PC-3 (cell line): ENCODE measurements around the gene FSTL5. TPM values are rescaled to one million over a fixed set of nuclear protein-coding genes. Genes with fewer than 3 reads are reported as not detected.

Experiments used
- ATAC-seq: fragments of 200-7000 bp; cut with Tn5 transposase; 2 replicates; pipeline ENCODE4 v1.9.1; 2020; ENCODE audit warnings: mild to moderate bottlenecking, moderate library complexity
- BruUV-seq: library from RNA; stranded (reverse); fragments of 400-500 nt; replicated peaks from 2 replicates; lab custom pipeline; 2021; lab: Mats Ljungman, UMichigan
- CTCF ChIA-PET: fragments of 300-600 bp; sonication (Branson Sonifier 250); formaldehyde crosslinking; loops from one replicate; lab custom pipeline; 2022; ENCODE audit warnings: antibody characterized with exemption; lab: Charles Lee
- POLR2A ChIA-PET: fragments of 300-600 bp; sonication (Branson Sonifier 250); formaldehyde crosslinking; loops from one replicate; lab custom pipeline; 2022; ENCODE audit warnings: antibody characterized with exemption; ENCODE audit not compliant: unreplicated experiment; lab: Charles Lee
- DNase-seq: peaks from one replicate; pipeline ENCODE4 v3.0.0-alpha.2; 2015
- H2AFZ ChIP-seq: fragments of 300-600 bp; sonication (generic); 2 replicates; pipeline ENCODE4 v1.6.0; 2016; ENCODE audit warnings: antibody characterized with exemption, low read length
- H3F3A ChIP-seq: fragments of 300-600 bp; sonication (generic); one replicate; pipeline ENCODE4 v1.6.0; 2017; ENCODE audit warnings: antibody characterized with exemption, low read length, control low read depth, mild to moderate bottlenecking; ENCODE audit not compliant: unreplicated experiment
- H3K27ac ChIP-seq: fragments of 300-600 bp; sonication (generic); 2 replicates; pipeline ENCODE4 v1.5.1; 2016; ENCODE audit warnings: mild to moderate bottlenecking, low read length
- H3K27me3 ChIP-seq: fragments of 300-600 bp; sonication (generic); 2 replicates; pipeline ENCODE4 v1.6.1; 2016; ENCODE audit warnings: low read length, mixed read lengths
- H3K36me3 ChIP-seq: fragments of 300-600 bp; sonication (generic); 2 replicates; pipeline ENCODE4 v1.6.1; 2016; ENCODE audit warnings: low read depth, mixed run types, low read length, mixed read lengths
- H3K4me1 ChIP-seq: fragments of 300-600 bp; sonication (generic); 2 replicates; pipeline ENCODE4 v1.5.1; 2016; ENCODE audit warnings: low read length; ENCODE audit not compliant: insufficient read depth
- H3K4me2 ChIP-seq: fragments of 300-600 bp; sonication (generic); 2 replicates; pipeline ENCODE4 v1.6.0; 2016; ENCODE audit warnings: low read length
- H3K4me3 ChIP-seq: fragments of 300-600 bp; sonication (generic); 2 replicates; pipeline ENCODE4 v1.5.1; 2016; ENCODE audit warnings: mild to moderate bottlenecking, low read length, mixed read lengths
- H3K79me2 ChIP-seq: fragments of 300-600 bp; sonication (generic); 2 replicates; pipeline ENCODE4 v1.6.1; 2017; ENCODE audit warnings: low read length, mixed read lengths
- H3K9ac ChIP-seq: fragments of 300-600 bp; sonication (generic); 2 replicates; pipeline ENCODE4 v1.6.0; 2016; ENCODE audit warnings: mild to moderate bottlenecking, low read length
- H3K9me2 ChIP-seq: fragments of 300-600 bp; sonication (generic); replicated peaks from 2 replicates; pipeline ENCODE4 v1.6.1; 2016; ENCODE audit warnings: mixed run types, low read length, mixed read lengths
- H3K9me3 ChIP-seq: fragments of 300-600 bp; sonication (generic); 2 replicates; pipeline ENCODE4 v1.6.1; 2016; ENCODE audit warnings: low read length, mixed read lengths
- H4K20me1 ChIP-seq: fragments of 300-600 bp; sonication (generic); 2 replicates; pipeline ENCODE4 v1.6.1; 2016; ENCODE audit warnings: low read length, mixed read lengths
- CTCF ChIP-seq: fragments of 300-600 bp; sonication (generic); conservative IDR thresholded peaks from 2 replicates; pipeline ENCODE4 v1.5.1; 2017; ENCODE audit warnings: antibody characterized with exemption, low read depth, mild to moderate bottlenecking, low read length
- EZH2 ChIP-seq: fragments of 300-600 bp; sonication (generic); IDR thresholded peaks from one replicate; pipeline ENCODE4 v1.6.1; 2017; ENCODE audit warnings: antibody characterized with exemption, mild to moderate bottlenecking, low read length; ENCODE audit not compliant: unreplicated experiment
- EZH2phosphoT487 ChIP-seq: fragments of 300-600 bp; sonication (generic); IDR thresholded peaks from 2 replicates; pipeline ENCODE4 v1.6.1; 2018; ENCODE audit warnings: mild to moderate bottlenecking, antibody characterized with exemption, low read length, borderline replicate concordance
- intact Hi-C: fragments of 100-400 bp; cut with micrococcal nuclease; formaldehyde crosslinking; loops from 2 replicates; pipeline ENCODE4 v1.9.0; 2023
- total RNA-seq: library from RNA; depleted of rRNA; stranded (reverse); fragments of >200 nt; gene quantifications from 2 replicates; pipeline ENCODE4 v1.2.3, GENCODE V29; 2014

Gene FSTL5
- total RNA-seq, 1 experiment from 2014 or later, result not detected

DNA sequence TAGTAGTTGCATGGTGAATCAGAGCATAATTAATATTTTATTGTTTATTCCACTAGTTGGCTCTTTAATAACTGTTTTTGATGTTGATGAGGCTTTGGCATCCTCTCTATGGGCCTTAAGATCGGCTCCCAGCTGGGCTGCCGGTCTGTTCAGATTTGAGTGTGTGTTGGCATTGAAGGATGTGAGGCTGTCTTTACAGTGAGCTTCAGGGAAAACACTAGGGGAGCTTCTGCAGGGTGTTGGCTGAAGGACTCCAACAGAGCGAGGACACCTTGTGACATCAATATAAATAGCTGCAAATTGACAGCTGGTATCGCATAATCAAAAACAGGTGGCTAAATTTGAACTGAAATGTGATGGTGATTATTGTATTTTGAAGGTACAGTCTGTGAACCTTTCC lies 322.0 kb downstream of the FSTL5 start:
- no peaks in the 10 kb centered on the region for H3K79me2 ChIP-seq
- H3K9me2 ChIP-seq, result no peaks in the 10 kb centered on the region
- no peaks in the 10 kb centered on the region for H3K27me3 ChIP-seq
- no peaks in the 10 kb centered on the region for H3K9me3 ChIP-seq
- no peak overlapping the region for H2AFZ ChIP-seq
- no peak overlapping the region for H3K9ac ChIP-seq
- TF ChIP-seq EZH2phosphoT487 (no peak), CTCF (no peak), EZH2 (no peak)
- H3K4me1 ChIP-seq, result peaks cover 9% of the 10 kb centered on the region; the same call in 1 of the 2 replicates
- intact Hi-C loops, result no loop called here
- ChIA-PET CTCF (interaction anchor here (0.6 to 1.1 kb wide), 3 partner anchors 289 to 620 kb away, joined by 3 to 7 read pairs (median 3); no protein-coding TSS in a partner anchor), POLR2A (no interaction called here)
- H3K27ac ChIP-seq, result no peak overlapping the region
- BruUV-seq, result no TSS peak
- no peaks in the 10 kb centered on the region for H4K20me1 ChIP-seq
- DNase-seq (peak; percentile 3), ATAC-seq (peak; percentile 51; the same call in 1 of the 2 replicates)
- H3K4me3 ChIP-seq, result no peak overlapping the region
- H3K4me2 ChIP-seq, result no peak overlapping the region
- H3K36me3 ChIP-seq, result no peaks in the 10 kb centered on the region
- no peaks in the 10 kb centered on the region for H3F3A ChIP-seq

- Histone ChIP-seq H3K27ac (no peak overlapping the region), H2AFZ (no peak overlapping the region), H3K9ac (no peak overlapping the region), H3K36me3 (no peaks in the 10 kb centered on the region), H3F3A (no peaks in the 10 kb centered on the region), H3K79me2 (no peaks in the 10 kb centered on the region), H3K4me3 (no peak overlapping the region), H3K9me2 (no peaks in the 10 kb centered on the region), H3K4me1 (no peaks in the 10 kb centered on the region), H3K4me2 (no peak overlapping the region), H4K20me1 (no peaks in the 10 kb centered on the region), H3K27me3 (no peaks in the 10 kb centered on the region), H3K9me3 (no peaks in the 10 kb centered on the region)
- TF ChIP-seq CTCF, result no peak
- TF ChIP-seq EZH2phosphoT487, result no peak
- no peak for TF ChIP-seq EZH2
- POLR2A ChIA-PET, result no interaction called here
- no TSS peak for BruUV-seq
- no peak for ATAC-seq
- no peak for DNase-seq
- intact Hi-C loops, result no loop called here
- CTCF ChIA-PET, result no interaction called here
Observed at GRCh38 chr4:161829591-161829990, 334.2 kb downstream of the FSTL5 start.

GRCh38 chr4:161828061-161828460 lies 335.7 kb downstream of the FSTL5 start:
- H3K9me3 ChIP-seq, result no peaks in the 10 kb centered on the region
- H3K9ac ChIP-seq, result no peak overlapping the region
- no peaks in the 10 kb centered on the region for H3K27me3 ChIP-seq
- H3K4me1 ChIP-seq, result no peaks in the 10 kb centered on the region
- no peaks in the 10 kb centered on the region for H4K20me1 ChIP-seq
- H3K36me3 ChIP-seq, result no peaks in the 10 kb centered on the region
- TF ChIP-seq EZH2phosphoT487 (no peak), CTCF (no peak), EZH2 (no peak)
- DNase-seq, result no peak
- H2AFZ ChIP-seq, result peak overlapping the region; percentile 63; the same call in 1 of the 2 replicates
- H3K4me3 ChIP-seq, result no peak overlapping the region
- H3K9me2 ChIP-seq, result no peaks in the 10 kb centered on the region
- ATAC-seq, result no peak
- no peaks in the 10 kb centered on the region for H3K79me2 ChIP-seq
- ChIA-PET CTCF (no interaction called here), POLR2A (no interaction called here)
- BruUV-seq, result no TSS peak
- intact Hi-C loops, result no loop called here
- H3K4me2 ChIP-seq, result 0 out of 2 replicates have a peak overlapping the region, but pooled peaks have one; percentile 31
- no peaks in the 10 kb centered on the region for H3F3A ChIP-seq
- H3K27ac ChIP-seq, result no peak overlapping the region
